Epithelial cell of prostate (primary cell): ENCODE data around the gene ARHGAP27.
"Not testable (repeated sequence)": the region's sequence is repeated elsewhere in the genome, so short reads cannot be mapped to it uniquely, and the experiment has no call there.

Experiments used
- DNase-seq: peaks from one replicate; pipeline ENCODE4 v3.0.0-alpha.2; 2011; ENCODE audit warnings: low read depth, low spot score
- H3K27ac ChIP-seq: fragments of 450-650 bp; 2 replicates; pipeline ENCODE4 v1.5.1; 2017; ENCODE audit warnings: mild to moderate bottlenecking

ARHGAP27 gene

GRCh38 chr17:45448066-45448465, 15.4 kb upstream of the ARHGAP27 start:
- peak overlapping the region; percentile 96 for H3K27ac ChIP-seq
- DNase-seq = not testable (repeated sequence)

DNA sequence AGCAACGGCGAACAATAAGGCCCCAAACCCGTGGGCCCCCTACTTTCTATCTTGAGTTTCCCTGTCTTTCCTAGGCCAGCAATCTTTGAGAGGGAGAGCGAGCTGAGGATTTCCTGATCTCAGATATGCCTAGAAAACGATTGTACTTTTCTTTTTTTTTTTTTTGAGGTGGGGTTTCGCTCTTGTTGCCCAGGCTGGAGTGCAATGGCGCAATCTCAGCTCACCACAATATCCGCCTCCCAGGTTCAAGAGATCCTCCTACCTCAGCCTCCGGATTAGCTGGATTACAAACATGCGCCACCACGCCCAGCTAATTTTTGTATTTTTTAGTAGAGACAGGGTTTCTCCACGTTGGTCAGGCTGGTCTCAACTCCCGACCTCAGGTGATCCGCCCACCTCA, 15.0 kb upstream of the ARHGAP27 start:
- peak overlapping the region; percentile 96 for H3K27ac ChIP-seq
- DNase-seq = not testable (repeated sequence)

DNA sequence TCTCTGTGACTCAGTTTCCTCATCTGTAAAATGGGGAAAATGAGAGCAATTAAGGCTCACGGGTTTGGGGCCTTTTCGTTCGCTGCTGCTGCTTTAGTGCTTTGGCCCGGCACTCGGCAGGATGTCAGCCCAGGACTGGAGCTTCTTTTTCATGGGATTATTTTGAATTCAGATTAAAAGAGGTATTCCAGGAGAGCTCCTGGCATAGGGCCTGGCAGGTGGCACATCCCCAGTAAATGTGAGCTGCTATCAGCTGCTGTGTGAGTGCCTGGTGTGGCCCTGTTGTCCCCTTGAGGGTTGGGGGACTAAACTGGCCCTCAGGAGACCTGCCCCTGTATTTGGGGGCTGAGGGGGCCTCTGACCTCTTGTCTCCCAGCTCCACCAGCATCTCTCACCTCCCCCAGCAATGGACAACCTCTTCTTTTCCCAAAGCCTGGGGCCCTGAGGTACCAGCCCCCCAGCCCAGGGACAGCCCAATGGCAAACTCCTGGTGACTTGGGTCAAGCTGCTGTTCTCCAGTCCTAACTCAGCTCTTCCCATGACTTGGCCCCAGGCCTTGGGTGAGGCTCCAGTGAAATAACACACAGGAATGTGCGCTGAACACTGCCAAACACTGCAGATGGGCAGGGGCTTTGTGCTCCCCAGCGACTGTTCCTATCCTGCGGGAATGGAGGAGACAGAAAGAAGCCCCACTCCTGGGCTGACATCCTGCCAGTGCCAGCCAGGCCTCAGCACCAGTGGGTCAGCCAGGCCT, 14.4 kb upstream of the ARHGAP27 start:
- not testable (repeated sequence) for DNase-seq
- peak overlapping the region; percentile 96 for H3K27ac ChIP-seq

GRCh38 chr17:45445901-45446743, 13.5 kb upstream of the ARHGAP27 start:
- peak overlapping the region; percentile 96 for H3K27ac ChIP-seq
- DNase-seq = not testable (repeated sequence)

GRCh38 chr17:45444856-45445820, 12.5 kb upstream of the ARHGAP27 start:
- DNase-seq = not testable (repeated sequence)
- H3K27ac ChIP-seq = peak overlapping the region; percentile 96

DNA sequence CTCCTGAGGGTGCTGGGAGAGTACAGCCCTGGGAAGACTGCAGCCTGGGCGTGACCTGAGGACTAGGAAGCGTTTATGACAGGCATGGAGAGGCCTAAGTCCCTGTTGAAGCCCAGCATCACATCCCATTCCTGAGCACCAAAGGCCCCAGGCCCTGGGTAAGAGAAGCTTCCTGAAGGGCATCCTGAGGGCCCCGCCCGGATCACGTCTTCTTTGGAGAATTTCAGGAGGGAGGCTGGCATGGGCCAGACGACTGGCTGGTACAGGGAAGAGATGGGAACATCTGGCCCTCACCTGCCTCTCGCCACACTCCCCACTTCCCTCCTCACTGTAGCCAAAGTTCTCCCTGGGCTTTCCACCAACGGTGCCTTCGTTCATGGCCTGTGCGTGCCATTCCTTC, 11.6 kb upstream of the ARHGAP27 start:
- H3K27ac ChIP-seq, DNase-seq: not testable (repeated sequence)

GRCh38 chr17:45443371-45444260, 10.9 kb upstream of the ARHGAP27 start:
- not testable (repeated sequence) for DNase-seq

DNA sequence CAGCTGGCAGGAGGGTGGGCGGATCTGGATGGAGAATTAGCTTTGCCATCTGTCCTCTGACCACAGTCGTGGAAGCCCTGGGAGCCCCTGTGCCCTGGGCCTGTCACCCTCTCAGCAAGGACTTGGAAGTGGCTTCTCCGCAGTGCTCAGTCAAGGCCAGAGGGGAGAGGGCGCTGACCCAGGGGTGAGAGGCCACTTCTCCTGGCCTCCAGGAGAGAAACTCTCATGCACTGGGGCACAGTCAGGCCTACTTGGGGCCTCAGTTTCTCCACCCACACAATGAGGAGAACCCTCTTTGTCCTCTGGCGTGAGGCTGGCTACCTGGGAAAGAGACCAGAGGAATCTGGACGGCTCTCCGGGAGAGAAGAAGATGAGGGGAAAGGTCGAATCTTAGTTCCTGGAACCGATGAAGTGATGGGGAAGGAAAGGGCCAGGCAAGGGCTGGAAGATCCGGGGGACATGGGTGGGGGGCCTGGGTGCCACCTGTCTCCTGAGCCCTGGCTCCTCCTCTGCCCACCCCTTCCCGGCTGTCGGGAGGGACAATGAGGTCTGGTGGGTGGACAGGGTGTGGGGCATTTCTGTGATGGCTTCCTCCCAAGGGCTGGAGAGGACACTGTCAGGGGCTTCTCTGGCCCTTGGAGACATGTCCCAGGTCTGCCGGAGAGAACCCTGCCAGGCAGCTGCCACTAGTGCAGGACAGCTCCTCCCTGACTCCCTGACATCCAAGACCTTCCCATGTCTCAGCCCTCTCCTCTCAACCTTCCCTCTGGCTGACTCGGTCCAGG, 9.0 kb upstream of the ARHGAP27 start:
- DNase-seq = no peak
- peak overlapping the region; percentile 76 for H3K27ac ChIP-seq

More at GRCh38 chr17:45443371-45444260, 10.9 kb upstream of the ARHGAP27 start:
- not testable (repeated sequence) for H3K27ac ChIP-seq

- DNase-seq = not testable (repeated sequence)
- H3K27ac ChIP-seq = peak overlapping the region; percentile 76
These were observed 8.3 kb upstream of the ARHGAP27 start for GRCh38 chr17:45440839-45441515.

GRCh38 chr17:45440161-45440778, 7.6 kb upstream of the ARHGAP27 start:
- DNase-seq = peak; percentile 52
- peak overlapping the region; percentile 76 for H3K27ac ChIP-seq

DNA sequence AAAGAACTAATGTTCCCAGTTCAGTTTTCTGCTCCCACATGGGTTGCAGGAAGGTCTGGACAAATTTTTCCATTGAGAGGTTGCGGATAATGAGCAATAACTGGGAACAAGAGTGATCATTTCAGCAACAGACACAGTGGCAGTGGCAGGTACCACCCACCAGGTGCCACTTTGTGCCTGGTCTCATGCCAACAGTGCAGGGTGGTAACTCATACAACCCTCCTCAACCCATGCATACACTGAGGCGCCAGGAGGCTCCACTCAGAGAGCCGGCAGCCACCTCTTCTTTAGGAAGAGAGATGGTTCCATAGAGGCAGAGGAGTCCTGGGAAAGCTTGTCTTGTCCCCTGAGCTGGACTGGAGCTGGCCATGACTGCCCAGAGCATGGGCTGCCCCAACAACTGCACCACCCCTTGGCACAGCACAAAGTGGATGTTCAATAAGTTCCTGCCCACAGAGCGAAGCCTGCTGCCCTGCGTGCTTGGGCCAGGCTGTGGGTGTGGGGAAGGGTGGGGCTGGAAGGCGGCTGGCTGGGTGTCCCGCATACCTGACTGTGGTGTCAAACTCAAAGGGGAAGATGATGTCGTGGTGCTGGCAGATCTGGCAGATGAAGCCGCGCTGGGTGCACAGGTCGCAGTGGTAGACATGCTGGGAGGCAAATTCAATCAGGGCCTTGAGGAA, 6.4 kb upstream of the ARHGAP27 start:
- no peak for DNase-seq
- peak overlapping the region; percentile 76 for H3K27ac ChIP-seq

DNA sequence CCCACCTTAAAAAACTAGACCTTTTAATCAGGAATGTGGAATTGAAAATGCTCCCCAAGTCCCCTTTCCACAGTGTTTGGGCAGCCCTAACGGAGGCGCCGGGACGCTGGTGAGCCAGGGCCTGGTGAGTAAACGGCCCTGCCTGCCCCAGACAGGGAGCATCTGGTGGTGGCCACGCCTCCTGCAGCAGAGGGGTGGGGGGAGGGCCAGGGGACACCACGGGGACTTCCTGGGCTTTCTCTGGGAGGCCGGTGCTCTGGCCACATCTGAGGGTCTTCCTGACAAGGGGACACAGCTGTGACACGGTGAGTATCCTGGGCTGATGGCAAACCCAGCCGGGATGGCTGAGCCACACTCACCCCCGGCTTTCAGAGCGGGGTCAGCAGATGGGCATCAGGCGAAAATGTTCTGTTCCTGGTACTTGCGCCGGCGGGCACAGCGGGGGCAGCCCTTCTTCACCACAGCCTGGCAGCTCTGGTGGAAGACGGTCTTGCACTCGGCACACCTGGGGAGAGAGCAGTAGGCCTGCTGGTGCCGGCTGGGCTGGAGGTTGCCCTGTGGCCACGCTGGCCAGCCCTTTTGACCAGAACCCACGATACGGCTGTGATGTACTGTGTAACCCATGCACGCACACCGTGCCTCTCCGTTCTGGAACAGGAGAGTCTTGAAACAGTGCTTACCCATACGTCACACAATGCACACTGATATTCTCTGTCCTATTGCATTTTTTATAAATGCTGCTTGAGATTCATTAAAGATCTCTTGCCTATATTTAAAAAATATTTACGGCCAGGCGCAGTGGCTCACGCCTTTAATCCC, 5.0 kb upstream of the ARHGAP27 start:
- no peak overlapping the region for H3K27ac ChIP-seq
- DNase-seq = no peak

- no peak for DNase-seq
- no peak overlapping the region for H3K27ac ChIP-seq
These were observed 4.2 kb upstream of the ARHGAP27 start for GRCh38 chr17:45436625-45437464.

- DNase-seq = no peak
These were observed 3.5 kb upstream of the ARHGAP27 start for GRCh38 chr17:45436161-45436560.

DNA sequence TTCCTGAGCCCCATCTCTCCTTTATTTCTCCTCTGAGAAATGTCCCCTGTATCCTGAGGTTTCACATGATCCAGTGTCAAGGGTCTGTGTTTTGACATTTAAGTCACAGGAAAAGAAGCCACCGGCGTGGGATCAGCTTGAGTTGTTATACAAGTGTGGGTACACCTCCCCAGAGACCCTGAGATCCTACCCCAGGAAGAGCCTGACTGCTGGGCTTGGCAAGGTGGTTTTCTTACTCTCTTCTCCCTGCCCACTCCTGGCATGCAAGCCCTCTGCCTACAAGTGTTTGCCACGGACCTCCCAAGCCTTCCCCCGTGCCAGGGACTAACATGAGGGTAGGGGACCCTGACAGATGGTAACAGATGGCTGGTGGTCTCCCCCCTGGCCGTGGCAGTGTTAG, 2.8 kb upstream of the ARHGAP27 start:
- DNase-seq = no peak

More at GRCh38 chr17:45436161-45436560, 3.5 kb upstream of the ARHGAP27 start:
- peak overlapping the region; percentile 95 for H3K27ac ChIP-seq

More for the DNA sequence above, 2.8 kb upstream of the ARHGAP27 start:
- peak overlapping the region; percentile 95 for H3K27ac ChIP-seq
